Right lobe of liver (tissue), 6 donors: Measurements from ENCODE around the gene CCL8. TPM values are rescaled to one million over a fixed set of nuclear protein-coding genes. Genes with fewer than 3 reads are reported as not detected.

ENCODE experiments used
- ATAC-seq, 4 donors: fragments of 200-7000 bp; cut with Tn5 transposase; one replicate each; pipeline ENCODE4 v1.9.1; 2020; ENCODE audit warnings: mild to moderate bottlenecking in 4 of 4, moderate library complexity in 4 of 4
- DNase-seq, 3 donors: peaks; one replicate each; pipeline ENCODE4 v3.0.0-alpha.2; 2020
- H3K27ac ChIP-seq, 3 donors: fragments of 200-600 bp; one replicate each; pipeline ENCODE4 v1.8.0; 2022
- H3K27me3 ChIP-seq, 2 donors: fragments of 200-600 bp; one replicate each; pipeline ENCODE4 v1.8.0; 2022
- H3K36me3 ChIP-seq, 4 donors: fragments of 200-600 bp; sonication (generic) in 1 of 4; one replicate each; pipeline versions ENCODE4 v1.5.1 to v1.8.0; 2017 to 2022; ENCODE audit warnings: control low read depth in 1 of 4
- H3K4me1 ChIP-seq, 4 donors: fragments of 200-600 bp; sonication (generic) in 1 of 4; one replicate each; pipeline versions ENCODE4 v1.5.1 to v1.8.0; 2017 to 2022; ENCODE audit warnings: control low read depth in 1 of 4
- H3K4me3 ChIP-seq, 3 donors: fragments of 200-600 bp; one replicate each; pipeline ENCODE4 v1.8.0; 2022
- H3K9me3 ChIP-seq, 4 donors: fragments of 200-600 bp; sonication (generic) in 1 of 4; one replicate each; pipeline versions ENCODE4 v1.5.1 to v1.8.0; 2017 to 2022; ENCODE audit warnings: control low read depth in 1 of 4
- CTCF ChIP-seq, 4 donors: fragments of 200-600 bp in 3 of 4; fragments of 450-650 bp in 1 of 4; IDR thresholded peaks; one replicate each; pipeline versions ENCODE4 v1.5.1 to v1.8.0; 2016 to 2022; ENCODE audit warnings: antibody characterized with exemption in 4 of 4, mild to moderate bottlenecking in 2 of 4
- POLR2A ChIP-seq: fragments of 450-650 bp; IDR thresholded peaks from one replicate; pipeline ENCODE4 v1.6.1; 2017; ENCODE audit warnings: antibody characterized with exemption, mild to moderate bottlenecking
- WGBS: methylation state at CpG from one replicate; pipeline ENCODE4 v1.1.6; 2018; ENCODE audit warnings: low coverage, low lambda C conversion rate; ENCODE audit not compliant: insufficient coverage; ENCODE audit errors: missing lambda C conversion rate; 5-methylcytosine and 5-hydroxymethylcytosine counted together
- intact Hi-C, 2 donors: fragments of 100-400 bp; cut with DNase I; formaldehyde crosslinking; loops; one replicate each; pipeline versions ENCODE4 v1.11.2 to v1.14.1; 2022
- total RNA-seq, 6 experiments: library from RNA; depleted of rRNA in 2 of 6; stranded (reverse); fragments of >200 nt in 2 of 6; fragmentation: NEBNext Ultra II Directional in 3 of 6; extraction: Animal tissue kit (Norgen Biotek cat#: 25700) in 3 of 6; gene quantifications; one replicate each; pipeline versions ENCODE4 v1.1.0 to v1.2.4, GENCODE V29; 2016 to 2023
- donor health status: DM: no; HTN: yes; CAD: no.
- donor health status: DM: no; HTN: no; CAD: no.
- donor health status: DM: no; HTN: no; CAD: no.
- donor health status: DM: no; HTN: yes; CAD: no.
- donor health status: DM: no; HTN: yes; CAD: no.

The CCL8 gene
- total RNA-seq, 6 experiments from 2014 or later = 0.69 TPM; not detected in 5

DNA sequence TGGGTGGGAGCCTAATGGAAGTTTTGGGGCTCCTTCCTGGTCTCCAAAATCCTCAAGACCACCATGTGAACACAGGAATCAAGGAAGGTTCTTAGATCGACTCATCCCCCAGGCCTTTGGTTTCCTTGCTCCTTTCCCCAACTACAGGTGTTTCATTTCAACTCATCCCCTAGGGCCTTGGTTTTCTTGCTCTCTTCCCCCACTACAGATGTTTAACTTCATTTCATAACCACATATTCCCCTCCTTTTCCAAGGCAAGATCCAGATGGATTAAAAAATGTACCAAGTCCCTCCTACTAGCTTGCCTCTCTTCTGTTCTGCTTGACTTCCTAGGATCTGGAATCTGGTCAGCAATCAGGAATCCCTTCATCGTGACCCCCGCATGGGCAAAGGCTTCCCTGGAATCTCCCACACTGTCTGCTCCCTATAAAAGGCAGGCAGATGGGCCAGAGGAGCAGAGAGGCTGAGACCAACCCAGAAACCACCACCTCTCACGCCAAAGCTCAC lies 33.9 kb upstream of the CCL8 start, which contains the start of gene CCL11:
Gene CCL11 (plus strand): TSS at position 457 of the 507 bp plus-strand sequence. CDS start 67 bp downstream, outside the sequence.
- H3K27ac ChIP-seq = no peak within 1 kb of the TSS
- TF ChIP-seq CTCF (IDR thresholded peaks at IDR 0.05) (no peak), POLR2A (no peak)
- H3K4me1 ChIP-seq = no peaks in the 10 kb centered on the region
- intact Hi-C loops = no loop called here
- ATAC-seq (no peak), DNase-seq (no peak)
- H3K27me3 ChIP-seq = no peaks in the 10 kb centered on the region
- 48% methylated on average over 3 of the region's 4 CpGs for WGBS
- H3K4me3 ChIP-seq = no peak within 1 kb of the TSS
- no peaks in the 10 kb centered on the region for H3K9me3 ChIP-seq
- no peaks in the 10 kb centered on the region for H3K36me3 ChIP-seq

GRCh38 chr17:34287875-34288274 lies 31.4 kb upstream of the CCL8 start:
- DNase-seq (no peak), ATAC-seq (no peak)
- no peaks in the 10 kb centered on the region for H3K36me3 ChIP-seq
- no peak overlapping the region for H3K27ac ChIP-seq
- WGBS = 18% methylated on average over 2 of the region's 2 CpGs
- intact Hi-C loops = no loop called here
- H3K4me1 ChIP-seq = no peaks in the 10 kb centered on the region
- TF ChIP-seq POLR2A (no peak), CTCF (IDR thresholded peaks at IDR 0.05) (no peak)
- H3K4me3 ChIP-seq = no peak overlapping the region
- H3K27me3 ChIP-seq = no peaks in the 10 kb centered on the region
- H3K9me3 ChIP-seq = no peaks in the 10 kb centered on the region

GRCh38 chr17:34290586-34290985 lies 28.6 kb upstream of the CCL8 start:
- ATAC-seq (no peak), DNase-seq (no peak)
- no peaks in the 10 kb centered on the region for H3K36me3 ChIP-seq
- 52% methylated on average over 4 of the region's 4 CpGs for WGBS
- intact Hi-C loops = no loop called here
- no peak for TF ChIP-seq CTCF (IDR thresholded peaks at IDR 0.05)
- no peak for TF ChIP-seq POLR2A
- H3K4me1 ChIP-seq = no peaks in the 10 kb centered on the region
- H3K27me3 ChIP-seq = no peaks in the 10 kb centered on the region
- no peaks in the 10 kb centered on the region for H3K9me3 ChIP-seq
- H3K4me3 ChIP-seq = no peak overlapping the region
- H3K27ac ChIP-seq = no peak overlapping the region

DNA sequence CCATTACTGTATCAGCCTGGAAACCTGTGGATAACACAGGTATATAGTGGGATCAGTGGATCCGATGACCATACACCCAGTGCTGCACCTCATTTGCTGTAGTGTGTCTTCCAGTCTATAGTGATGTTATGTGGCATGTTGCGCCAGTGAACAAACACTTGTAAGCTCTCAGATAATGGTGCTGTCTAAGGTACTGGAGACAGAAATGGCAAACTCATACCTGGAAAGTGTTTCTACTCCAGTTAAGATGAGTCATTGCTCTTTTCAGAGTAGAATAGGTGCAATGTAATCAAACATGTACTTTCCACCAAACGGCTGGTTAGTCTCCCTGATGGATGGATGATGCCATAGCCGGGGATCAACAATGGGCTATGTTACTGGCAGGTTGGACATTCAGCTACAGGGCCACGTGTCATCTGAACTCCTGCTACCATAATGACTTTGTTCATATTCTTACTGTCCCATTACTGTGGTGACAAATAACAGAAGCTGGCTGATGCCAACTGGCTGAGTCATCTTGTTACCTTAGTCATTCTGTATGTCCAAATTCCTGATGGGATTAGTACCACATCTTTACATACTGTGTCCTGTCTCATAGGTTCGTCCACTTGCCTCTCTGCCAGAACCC lies 27.4 kb upstream of the CCL8 start:
- Histone ChIP-seq H3K27ac (no peak overlapping the region), H3K4me1 (no peaks in the 10 kb centered on the region)
- intact Hi-C loops = no loop called here

More for the DNA sequence above, 27.4 kb upstream of the CCL8 start:
- ATAC-seq (no peak), DNase-seq (no peak)
- no peak overlapping the region for H3K4me3 ChIP-seq
- H3K27me3 ChIP-seq = no peaks in the 10 kb centered on the region
- H3K9me3 ChIP-seq = no peaks in the 10 kb centered on the region
- H3K36me3 ChIP-seq = no peaks in the 10 kb centered on the region
- 70% methylated on average over 3 of the region's 6 CpGs for WGBS
- TF ChIP-seq CTCF (IDR thresholded peaks at IDR 0.05) = no peak
- TF ChIP-seq POLR2A = no peak
